Neural progenitor cell (in vitro differentiated cells): Measurements from ENCODE around the gene ORC1. TPM values are rescaled to one million over a fixed set of nuclear protein-coding genes. Genes with fewer than 3 reads are reported as not detected.

ENCODE experiments used
- DNase-seq: peaks from one replicate; pipeline ENCODE4 v3.0.0-alpha.2; 2016; ENCODE audit warnings: low spot score
- H2AFZ ChIP-seq: fragments of 200-600 bp; sonication (generic); replicated peaks from 2 replicates; pipeline ENCODE4 v1.6.1; 2016; ENCODE audit warnings: antibody characterized with exemption
- H3F3A ChIP-seq: fragments of 200-600 bp; sonication (generic); 2 replicates; pipeline ENCODE4 v1.6.1; 2016; ENCODE audit warnings: antibody characterized with exemption, low read depth
- H3K27ac ChIP-seq: fragments of 200-600 bp; sonication (generic); 2 replicates; pipeline ENCODE4 v1.5.1; 2016; ENCODE audit warnings: mild to moderate bottlenecking
- H3K27me3 ChIP-seq: fragments of 200-600 bp; sonication (generic); 2 replicates; pipeline ENCODE4 v1.6.1; 2016; ENCODE audit warnings: mild to moderate bottlenecking, moderate library complexity
- H3K36me3 ChIP-seq: fragments of 200-600 bp; sonication (generic); 2 replicates; pipeline ENCODE4 v1.5.1; 2016
- H3K4me1 ChIP-seq: fragments of 200-600 bp; sonication (generic); 2 replicates; pipeline ENCODE4 v1.6.1; 2016; ENCODE audit warnings: mixed run types
- H3K4me2 ChIP-seq: fragments of 200-600 bp; sonication (generic); 2 replicates; pipeline ENCODE4 v1.6.1; 2016
- H3K4me3 ChIP-seq: fragments of 200-600 bp; sonication (generic); 2 replicates; pipeline ENCODE4 v1.5.1; 2016
- H3K79me2 ChIP-seq: fragments of 200-600 bp; sonication (generic); 2 replicates; pipeline ENCODE4 v1.6.1; 2016; ENCODE audit warnings: low read depth
- H3K9ac ChIP-seq: fragments of 200-600 bp; sonication (generic); 2 replicates; pipeline ENCODE4 v1.6.1; 2016
- H3K9me3 ChIP-seq: fragments of 200-600 bp; sonication (generic); 2 replicates; pipeline ENCODE4 v1.5.1; 2016; ENCODE audit warnings: low read depth
- H4K20me1 ChIP-seq: fragments of 200-600 bp; sonication (generic); 2 replicates; pipeline ENCODE4 v1.6.1; 2016; ENCODE audit warnings: low read depth
- H3K27ac Mint-ChIP-seq: 3 replicates; pipeline ENCODE4 v1.8.0; 2021; ENCODE audit warnings: mixed read lengths
- H3K27me3 Mint-ChIP-seq: 2 replicates; pipeline ENCODE4 v1.8.0; 2022; ENCODE audit warnings: low read depth, mild to moderate bottlenecking, inconsistent platforms, moderate library complexity, mixed read lengths; ENCODE audit not compliant: insufficient read depth
- H3K36me3 Mint-ChIP-seq: 3 replicates; pipeline ENCODE4 v1.8.0; 2021; ENCODE audit warnings: mixed read lengths
- H3K4me1 Mint-ChIP-seq: 3 replicates; pipeline ENCODE4 v1.8.0; 2021; ENCODE audit warnings: mixed read lengths
- H3K4me3 Mint-ChIP-seq: 3 replicates; pipeline ENCODE4 v1.8.0; 2021; ENCODE audit warnings: mild to moderate bottlenecking, moderate library complexity, mixed read lengths
- H3K9me3 Mint-ChIP-seq: 3 replicates; pipeline ENCODE4 v1.8.0; 2020; ENCODE audit warnings: mixed read lengths
- CTCF ChIP-seq: fragments of 200-600 bp; sonication (generic); IDR thresholded peaks from 2 replicates; pipeline ENCODE4 v1.5.1; 2017; ENCODE audit warnings: antibody characterized with exemption, mild to moderate bottlenecking
- EZH2 ChIP-seq: fragments of 200-600 bp; sonication (generic); IDR thresholded peaks from 2 replicates; pipeline ENCODE4 v1.6.1; 2017; ENCODE audit warnings: antibody characterized with exemption, mild to moderate bottlenecking, moderate library complexity
- EZH2phosphoT487 ChIP-seq: fragments of 200-600 bp; sonication (generic); IDR thresholded peaks from 2 replicates; pipeline ENCODE4 v1.6.1; 2017; ENCODE audit warnings: antibody characterized with exemption
- total RNA-seq: library from RNA; depleted of rRNA; stranded (reverse); fragments of >200 nt; gene quantifications from 2 replicates; pipeline ENCODE4 v1.2.3, GENCODE V29; 2015; ENCODE audit warnings: low replicate concordance

Gene ORC1
- total RNA-seq, 1 donor from 2014 or later = 42.4 TPM

GRCh38 chr1:52424813-52425212, 20.6 kb upstream of the ORC1 start:
- H3K36me3 Mint-ChIP-seq = peaks cover 15% of the 10 kb centered on the region
- no peak for TF ChIP-seq CTCF
- no peak for TF ChIP-seq EZH2
- TF ChIP-seq EZH2phosphoT487 = no peak
- Histone ChIP-seq H3K9ac (no peak overlapping the region), H4K20me1 (no peaks in the 10 kb centered on the region), H3K4me3 (no peak overlapping the region), H3K79me2 (no peaks in the 10 kb centered on the region), H3K4me1 (peaks cover 11% of the 10 kb centered on the region), H3K27me3 (no peaks in the 10 kb centered on the region), H2AFZ (no peak overlapping the region), H3K27ac (no peak overlapping the region), H3F3A (peaks cover 25% of the 10 kb centered on the region), H3K4me2 (no peak overlapping the region), H3K9me3 (no peaks in the 10 kb centered on the region), H3K36me3 (peaks cover 26% of the 10 kb centered on the region)
- H3K27ac Mint-ChIP-seq = no peak overlapping the region
- H3K4me3 Mint-ChIP-seq = no peak overlapping the region
- H3K4me1 Mint-ChIP-seq = peaks cover 5% of the 10 kb centered on the region
- H3K9me3 Mint-ChIP-seq = no peaks in the 10 kb centered on the region
- no peak for DNase-seq
- H3K27me3 Mint-ChIP-seq = no peaks in the 10 kb centered on the region

GRCh38 chr1:52424231-52424636, 20.0 kb upstream of the ORC1 start:
- Histone ChIP-seq H3K9me3 (no peaks in the 10 kb centered on the region), H3K79me2 (no peaks in the 10 kb centered on the region), H2AFZ (no peak overlapping the region), H3K36me3 (peaks cover 24% of the 10 kb centered on the region), H3K27me3 (no peaks in the 10 kb centered on the region), H3K4me3 (no peak overlapping the region), H3K4me2 (no peak overlapping the region), H3F3A (peaks cover 25% of the 10 kb centered on the region), H3K4me1 (peaks cover 11% of the 10 kb centered on the region), H3K9ac (no peak overlapping the region), H3K27ac (no peak overlapping the region), H4K20me1 (no peaks in the 10 kb centered on the region)
- TF ChIP-seq CTCF (no peak), EZH2phosphoT487 (no peak), EZH2 (no peak)
- Mint-ChIP-seq H3K27ac (no peak overlapping the region), H3K4me3 (no peak overlapping the region), H3K4me1 (peaks cover 5% of the 10 kb centered on the region), H3K27me3 (no peaks in the 10 kb centered on the region), H3K36me3 (peaks cover 19% of the 10 kb centered on the region), H3K9me3 (no peaks in the 10 kb centered on the region)
- no peak for DNase-seq

- Histone ChIP-seq H3K79me2 (no peaks in the 10 kb centered on the region), H2AFZ (no peak overlapping the region), H3K36me3 (peaks cover 25% of the 10 kb centered on the region), H3K27me3 (no peaks in the 10 kb centered on the region), H3K9ac (no peak overlapping the region), H3K4me1 (peaks cover 11% of the 10 kb centered on the region), H3K9me3 (no peaks in the 10 kb centered on the region), H3K4me2 (no peak overlapping the region), H3K4me3 (no peak overlapping the region), H3K27ac (no peak overlapping the region), H4K20me1 (no peaks in the 10 kb centered on the region), H3F3A (peaks cover 28% of the 10 kb centered on the region)
- no peak overlapping the region for H3K27ac Mint-ChIP-seq
- peaks cover 19% of the 10 kb centered on the region for H3K36me3 Mint-ChIP-seq
- TF ChIP-seq EZH2phosphoT487 (no peak), EZH2 (no peak), CTCF (no peak)
- H3K27me3 Mint-ChIP-seq = no peaks in the 10 kb centered on the region
- H3K4me1 Mint-ChIP-seq = peaks cover 5% of the 10 kb centered on the region
- no peak overlapping the region for H3K4me3 Mint-ChIP-seq
- DNase-seq = no peak
- no peaks in the 10 kb centered on the region for H3K9me3 Mint-ChIP-seq
These were observed 19.5 kb upstream of the ORC1 start for GRCh38 chr1:52423771-52424170.
